GM12874 (cell line): Measurements from ENCODE around the gene ANKRD31.

Source experiments
- TF ChIP-seq, protein P1 (sequence below): IDR thresholded peaks from 2 replicates; pipeline ENCODE4 v1.5.1; 2011; ENCODE audit warnings: low read depth, mild to moderate bottlenecking, control low read depth, low read length, moderate library complexity; ENCODE audit not compliant: insufficient read depth

ANKRD31 gene

DNA sequence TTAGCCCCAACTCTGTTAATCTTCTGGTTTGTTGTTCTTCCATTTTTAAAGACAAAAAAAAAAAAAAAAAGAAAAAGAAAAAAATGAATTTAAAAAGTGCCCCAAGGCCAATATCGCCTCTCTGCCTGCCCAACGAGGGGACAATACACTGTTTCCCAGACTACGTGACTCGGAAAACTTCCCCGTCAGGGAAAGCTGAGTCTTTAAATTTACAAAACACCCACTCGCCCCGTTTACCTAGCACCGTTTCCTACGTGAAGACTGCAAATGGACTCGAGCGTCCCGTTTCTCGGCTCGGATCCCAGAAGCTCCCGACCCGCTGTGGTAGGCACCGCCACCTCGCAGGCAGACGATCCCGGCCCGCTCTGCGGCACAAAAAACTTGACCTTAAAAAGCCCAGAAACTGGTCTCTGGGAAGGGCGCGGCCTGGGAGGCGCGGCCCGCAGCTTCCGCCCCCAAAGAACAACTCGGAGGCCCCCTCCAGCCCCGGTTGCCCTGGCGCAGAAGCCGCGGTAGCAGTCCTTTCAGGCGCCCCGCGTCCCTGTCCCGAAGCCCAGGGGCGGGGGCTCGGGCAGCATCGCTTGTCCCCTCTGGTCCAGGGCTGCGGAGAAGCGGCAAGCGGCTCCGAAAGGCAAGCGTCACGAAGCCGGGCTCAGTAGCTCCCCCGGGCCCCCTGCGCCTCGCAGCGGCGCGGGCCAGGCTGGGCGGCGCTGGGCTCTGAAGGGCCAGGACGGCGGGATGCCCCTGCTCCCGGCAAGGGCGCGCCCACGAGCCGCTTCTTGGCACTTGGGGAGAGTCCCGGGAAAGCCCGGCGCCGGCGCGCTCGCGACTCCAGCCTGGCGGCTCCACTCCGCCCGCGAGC is 184.3 kb downstream of the ANKRD31 start, which contains the start of gene GCNT4:
Gene GCNT4, minus strand, starts transcription at position 367 of the 862 bp plus-strand sequence. CDS start 22,521 bp downstream, outside the sequence.
- TF ChIP-seq, protein P1, sequence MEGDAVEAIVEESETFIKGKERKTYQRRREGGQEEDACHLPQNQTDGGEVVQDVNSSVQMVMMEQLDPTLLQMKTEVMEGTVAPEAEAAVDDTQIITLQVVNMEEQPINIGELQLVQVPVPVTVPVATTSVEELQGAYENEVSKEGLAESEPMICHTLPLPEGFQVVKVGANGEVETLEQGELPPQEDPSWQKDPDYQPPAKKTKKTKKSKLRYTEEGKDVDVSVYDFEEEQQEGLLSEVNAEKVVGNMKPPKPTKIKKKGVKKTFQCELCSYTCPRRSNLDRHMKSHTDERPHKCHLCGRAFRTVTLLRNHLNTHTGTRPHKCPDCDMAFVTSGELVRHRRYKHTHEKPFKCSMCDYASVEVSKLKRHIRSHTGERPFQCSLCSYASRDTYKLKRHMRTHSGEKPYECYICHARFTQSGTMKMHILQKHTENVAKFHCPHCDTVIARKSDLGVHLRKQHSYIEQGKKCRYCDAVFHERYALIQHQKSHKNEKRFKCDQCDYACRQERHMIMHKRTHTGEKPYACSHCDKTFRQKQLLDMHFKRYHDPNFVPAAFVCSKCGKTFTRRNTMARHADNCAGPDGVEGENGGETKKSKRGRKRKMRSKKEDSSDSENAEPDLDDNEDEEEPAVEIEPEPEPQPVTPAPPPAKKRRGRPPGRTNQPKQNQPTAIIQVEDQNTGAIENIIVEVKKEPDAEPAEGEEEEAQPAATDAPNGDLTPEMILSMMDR = no peak

DNA sequence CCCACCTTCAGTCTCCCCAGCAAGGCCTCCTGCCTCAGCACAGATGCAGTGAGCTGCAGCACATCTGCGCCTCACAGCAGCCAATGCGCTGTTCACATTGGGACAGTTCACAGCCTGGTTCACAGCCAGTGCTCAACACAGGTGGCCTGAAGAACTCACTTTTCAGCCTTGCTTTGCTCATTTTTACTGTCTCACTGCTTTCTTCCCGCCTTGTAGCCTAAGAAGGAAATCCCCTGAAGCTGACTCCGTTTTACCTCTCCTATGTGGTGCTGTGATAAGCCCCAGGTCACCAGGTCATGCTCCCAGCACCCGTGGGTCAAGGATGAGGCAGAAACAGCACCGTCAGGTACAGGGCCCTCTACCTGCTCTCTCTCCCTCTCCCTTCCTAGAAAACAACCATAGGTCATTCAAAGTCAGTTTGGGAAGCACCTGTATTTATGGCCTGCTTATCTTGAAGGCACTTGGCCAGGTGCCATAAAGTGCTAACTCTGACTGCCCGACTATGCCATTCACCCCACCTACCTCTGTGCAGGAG is 185.4 kb downstream of the ANKRD31 start:
- TF ChIP-seq, protein P1 = no peak

DNA sequence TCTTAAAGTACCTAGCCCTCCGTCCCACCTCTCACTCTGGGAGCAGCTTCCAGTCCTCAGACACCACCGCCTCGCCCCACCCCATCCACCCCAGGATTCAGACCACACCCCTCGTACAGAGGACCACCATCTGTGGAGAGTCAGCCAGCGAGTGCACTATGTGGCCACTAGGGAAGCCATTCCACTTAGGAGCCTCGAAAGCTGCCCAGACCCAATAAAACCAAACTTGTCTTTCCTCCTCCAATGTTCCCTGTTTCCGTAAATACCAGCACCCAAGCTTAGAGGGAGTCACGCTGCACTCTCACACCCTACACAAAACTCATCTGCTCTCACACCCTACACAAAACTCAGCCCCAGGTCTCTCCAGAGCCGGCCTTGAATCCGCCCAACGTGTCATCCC is 186.3 kb downstream of the ANKRD31 start:
- TF ChIP-seq, protein P1 = peak; percentile 33; the same call in 1 of the 2 replicates

DNA sequence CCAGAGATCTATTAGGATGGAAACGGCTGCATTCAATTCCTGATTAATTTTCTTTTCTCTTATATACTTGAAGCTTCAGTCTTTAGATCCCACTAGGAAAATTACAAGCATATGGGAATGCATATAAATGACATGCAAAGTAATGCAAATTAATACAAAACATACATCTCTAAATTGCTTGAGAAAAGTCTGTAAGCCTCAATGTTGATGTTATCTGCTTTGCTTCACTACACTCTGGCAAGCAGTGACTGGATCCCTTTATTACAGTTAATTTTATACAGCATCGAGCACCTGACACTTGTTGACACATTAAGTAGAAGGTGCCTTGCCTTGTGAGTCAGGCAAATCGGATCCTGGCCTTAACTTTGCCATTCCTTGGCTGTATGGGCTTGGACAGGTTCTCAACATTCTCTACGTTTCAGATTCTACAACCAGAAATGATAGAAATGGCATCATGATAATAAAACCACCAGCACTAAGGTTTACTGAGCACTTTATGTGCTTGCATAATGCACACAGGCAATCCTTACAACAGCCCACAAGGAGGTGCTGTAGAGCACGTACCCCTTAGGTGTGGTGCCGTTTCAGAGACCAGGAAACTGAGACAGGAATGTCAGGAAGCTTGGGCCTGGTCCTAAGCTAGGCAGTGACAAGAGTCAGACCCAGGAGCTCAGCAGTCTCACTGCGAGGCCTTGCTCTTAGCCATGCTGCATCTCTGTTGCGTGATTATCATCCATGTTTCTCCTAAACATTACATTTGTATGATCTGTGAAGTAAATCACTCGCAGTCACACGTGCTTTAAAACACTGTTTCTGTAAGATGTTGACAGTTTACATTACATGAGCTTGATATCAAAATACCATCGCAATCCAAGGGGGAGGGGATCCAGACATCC is 187.0 kb downstream of the ANKRD31 start:
- TF ChIP-seq, protein P1 = peak; percentile 82

DNA sequence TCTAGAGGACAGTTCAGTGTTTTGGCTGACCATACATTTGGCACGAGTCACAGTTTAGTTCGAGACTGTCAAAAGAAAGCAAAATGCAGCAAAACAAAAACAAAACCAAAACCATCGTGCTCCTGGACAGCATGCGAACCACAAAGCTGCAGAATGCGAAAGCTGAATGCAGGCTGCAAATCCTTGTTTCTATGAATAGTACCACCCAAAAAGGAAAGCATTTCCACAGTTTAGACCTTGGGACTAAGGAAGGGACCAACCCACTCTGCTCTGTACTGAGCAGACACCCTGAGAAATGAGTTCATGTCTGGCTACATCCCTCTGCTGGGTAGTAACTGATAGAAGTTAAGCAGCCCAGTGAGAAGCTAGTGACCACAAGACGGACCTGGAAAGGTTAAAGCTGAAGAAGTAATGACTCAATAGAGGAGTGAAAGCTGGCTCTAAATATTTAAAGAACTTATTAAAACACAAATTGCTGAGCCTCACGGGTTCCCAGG is 188.2 kb downstream of the ANKRD31 start:
- TF ChIP-seq, protein P1 = no peak

DNA sequence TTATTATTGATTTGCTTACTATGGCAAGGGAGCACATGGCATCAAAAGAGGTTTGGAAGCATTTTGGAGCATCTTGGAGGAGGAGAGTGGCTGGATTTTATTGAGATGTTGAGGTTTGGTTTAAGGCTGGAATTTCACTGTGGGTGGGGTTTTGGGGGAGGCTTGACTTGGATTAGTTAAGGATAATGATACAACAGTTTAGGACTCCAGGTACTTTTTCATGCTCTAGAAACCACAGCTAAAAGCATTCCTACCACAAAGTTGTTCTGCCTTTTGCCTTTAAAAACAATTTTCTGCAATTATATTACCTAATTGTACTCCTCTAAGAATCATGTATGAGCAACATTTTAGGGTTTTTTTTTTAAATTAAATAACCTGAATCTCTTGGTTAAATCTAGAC is 189.3 kb downstream of the ANKRD31 start:
- TF ChIP-seq, protein P1 = no peak
